Stimulated activated CD8-positive, alpha-beta memory T cell treated with anti-CD3 and anti-CD28 coated beads, Interleukin-12 subunit alpha, Interleukin-12 subunit beta, amount 100 ng/mL, for 1 hour (primary cell): ENCODE measurements around the gene KLHL35.
"Not testable (repeated sequence)": the region's sequence is repeated elsewhere in the genome, so short reads cannot be mapped to it uniquely, and the experiment has no call there.

Source experiments
- DNase-seq: peaks from one replicate; pipeline ENCODE4 v3.0.0-alpha.2; 2020; ENCODE audit warnings: low read depth

KLHL35 gene

GRCh38 chr11:75422248-75423231, 10.5 kb downstream of the KLHL35 start:
- DNase-seq = no peak

DNA sequence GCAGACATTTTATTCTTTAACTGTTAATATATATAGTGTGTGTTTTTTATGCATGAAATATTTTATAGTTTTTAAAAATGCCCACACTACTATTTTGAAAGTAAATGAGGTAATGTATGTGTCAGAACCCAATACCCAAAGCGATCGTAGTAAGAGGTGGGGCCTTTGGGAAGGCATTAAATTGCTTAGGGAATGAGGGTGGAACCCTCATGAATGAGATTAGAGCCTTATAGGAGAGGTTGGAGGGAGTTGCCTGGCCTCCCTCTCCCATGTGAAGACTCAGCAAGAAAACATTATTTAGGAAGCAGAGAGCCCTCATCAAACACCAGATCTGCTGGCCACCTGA, 11.1 kb downstream of the KLHL35 start:
- DNase-seq = no peak

DNA sequence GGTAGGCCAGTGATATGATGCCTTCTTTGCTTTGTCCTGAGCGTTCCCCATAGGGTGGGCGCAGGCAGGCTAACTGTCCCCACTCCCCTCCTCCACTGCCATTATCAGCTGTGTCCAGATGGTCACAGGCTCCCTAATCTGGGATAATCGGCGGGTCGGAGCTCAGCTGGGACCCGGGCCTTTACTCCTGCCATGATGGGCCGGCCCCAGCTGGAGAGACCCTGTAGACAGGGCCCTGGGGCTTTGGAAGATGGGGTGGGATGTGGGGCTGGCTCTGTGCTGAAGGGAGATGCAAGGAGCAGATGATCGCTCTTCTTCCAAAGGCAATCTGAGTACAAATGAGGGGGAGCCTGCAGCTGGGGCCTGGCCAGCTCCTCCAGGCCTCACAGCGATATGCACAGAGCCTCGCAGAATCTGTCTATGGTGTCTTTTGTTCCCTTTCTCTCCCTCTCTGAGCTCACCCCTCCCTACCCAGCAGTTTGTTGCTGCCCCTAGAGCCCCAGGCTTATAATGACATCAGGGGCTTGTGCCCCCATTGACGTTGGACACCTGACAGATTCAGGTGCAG, 11.9 kb downstream of the KLHL35 start:
- DNase-seq = no peak

DNA sequence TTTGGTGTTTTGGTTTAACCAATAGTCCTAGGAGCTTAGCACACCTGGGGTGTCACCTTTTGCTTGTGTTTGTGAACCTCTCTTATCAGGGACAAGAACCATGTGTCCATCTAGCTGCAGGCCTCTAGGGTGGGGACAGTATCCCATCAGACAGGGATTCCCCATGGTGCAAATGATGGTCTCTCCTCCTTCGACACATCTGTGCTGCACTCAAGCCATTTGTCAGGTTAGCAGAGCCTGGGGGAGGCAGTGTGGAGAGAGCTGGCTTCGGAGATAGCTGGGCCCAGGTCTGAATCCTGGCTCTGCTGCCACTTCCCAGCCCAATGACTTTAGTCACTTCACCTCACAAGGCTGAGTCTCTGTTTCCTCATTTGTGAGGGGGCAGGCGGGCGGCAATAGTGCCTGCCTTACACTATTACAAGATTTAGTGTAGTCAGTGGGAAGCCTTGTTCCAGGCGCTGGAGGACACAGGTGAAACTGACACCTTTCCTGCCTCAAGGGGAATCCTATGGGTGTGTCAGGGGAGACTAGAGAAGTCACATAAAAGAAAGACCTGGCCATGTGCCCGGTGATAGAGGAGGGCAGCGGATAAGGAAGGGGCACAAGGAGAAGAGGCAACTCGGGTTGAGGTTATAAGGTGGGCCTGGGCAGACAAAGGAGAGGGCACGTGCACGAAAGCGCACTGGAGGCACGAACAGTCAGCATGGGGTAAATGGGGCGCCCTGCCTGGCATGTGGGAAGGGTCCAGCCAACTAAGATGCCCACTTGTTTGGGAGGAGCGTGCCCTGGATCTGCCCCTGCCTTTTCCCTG, 12.6 kb downstream of the KLHL35 start:
- DNase-seq = no peak

GRCh38 chr11:75413864-75414263, 19.1 kb downstream of the KLHL35 start:
- DNase-seq = no peak

- not testable (repeated sequence) for DNase-seq
Observed at GRCh38 chr11:75413146-75413545, 19.9 kb downstream of the KLHL35 start.

DNA sequence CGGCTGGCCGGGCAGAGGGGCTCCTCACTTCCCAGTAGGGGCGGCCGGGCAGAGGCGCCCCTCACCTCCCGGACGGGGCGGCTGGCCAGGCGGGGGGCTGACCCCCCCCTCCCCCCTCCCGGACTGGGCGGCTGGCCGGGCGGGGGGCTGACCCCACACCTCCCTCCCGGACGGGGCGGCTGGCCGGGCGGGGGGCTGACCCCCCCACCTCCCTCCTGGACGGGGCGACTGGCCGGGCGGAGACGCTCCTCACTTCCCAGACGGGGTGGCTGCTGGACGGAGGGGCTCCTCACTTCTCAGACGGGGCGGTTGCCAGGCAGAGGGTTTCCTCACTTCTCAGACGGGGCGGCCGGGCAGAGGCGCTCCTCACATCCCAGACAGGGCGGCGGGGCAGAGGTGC, 23.0 kb downstream of the KLHL35 start:
- DNase-seq = not testable (repeated sequence)

- no peak for DNase-seq
Observed at GRCh38 chr11:75408957-75409219, 24.1 kb downstream of the KLHL35 start.

DNA sequence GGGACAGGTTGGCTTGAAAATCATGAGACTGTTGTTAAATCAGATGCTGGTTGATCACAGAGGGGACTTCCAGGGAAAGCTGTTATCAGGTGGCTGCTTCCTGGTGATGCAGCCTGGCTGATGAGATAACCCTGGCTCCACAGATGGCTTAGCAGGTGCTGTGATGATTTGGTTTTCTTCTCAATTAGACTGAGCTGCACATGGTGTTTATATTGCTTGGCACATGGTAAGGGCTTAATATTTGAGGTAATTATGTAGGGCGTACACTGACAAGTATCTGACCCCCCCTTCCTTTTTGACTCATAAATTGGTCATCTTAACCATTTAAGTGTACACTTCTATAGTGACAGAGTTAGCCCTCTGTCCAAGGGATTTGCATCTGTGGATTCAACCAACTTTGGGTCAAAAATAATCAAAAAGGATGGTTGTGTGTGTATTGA, 26.6 kb downstream of the KLHL35 start:
- no peak for DNase-seq

- no peak for DNase-seq
Observed at GRCh38 chr11:75403983-75404658, 28.9 kb downstream of the KLHL35 start.

DNA sequence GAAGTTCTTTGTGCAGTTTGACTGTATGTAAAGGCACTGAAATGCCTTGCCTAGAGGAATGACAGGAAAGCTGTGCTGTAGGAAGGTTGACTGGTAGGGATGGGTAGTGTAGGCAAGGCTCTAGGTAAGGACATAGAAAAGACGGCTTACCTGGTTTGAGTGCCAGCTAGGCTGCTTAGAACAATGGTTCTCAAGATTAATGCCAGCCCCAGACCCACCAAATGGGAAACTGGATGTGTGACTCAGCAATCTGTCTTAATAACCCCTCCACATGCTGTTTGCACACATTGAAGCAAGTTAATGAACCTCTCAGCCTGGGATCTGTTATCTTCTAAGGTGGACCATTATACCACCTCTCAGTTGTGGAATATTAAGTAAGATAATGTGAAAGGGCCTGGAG, 30.0 kb downstream of the KLHL35 start:
- DNase-seq = no peak

DNA sequence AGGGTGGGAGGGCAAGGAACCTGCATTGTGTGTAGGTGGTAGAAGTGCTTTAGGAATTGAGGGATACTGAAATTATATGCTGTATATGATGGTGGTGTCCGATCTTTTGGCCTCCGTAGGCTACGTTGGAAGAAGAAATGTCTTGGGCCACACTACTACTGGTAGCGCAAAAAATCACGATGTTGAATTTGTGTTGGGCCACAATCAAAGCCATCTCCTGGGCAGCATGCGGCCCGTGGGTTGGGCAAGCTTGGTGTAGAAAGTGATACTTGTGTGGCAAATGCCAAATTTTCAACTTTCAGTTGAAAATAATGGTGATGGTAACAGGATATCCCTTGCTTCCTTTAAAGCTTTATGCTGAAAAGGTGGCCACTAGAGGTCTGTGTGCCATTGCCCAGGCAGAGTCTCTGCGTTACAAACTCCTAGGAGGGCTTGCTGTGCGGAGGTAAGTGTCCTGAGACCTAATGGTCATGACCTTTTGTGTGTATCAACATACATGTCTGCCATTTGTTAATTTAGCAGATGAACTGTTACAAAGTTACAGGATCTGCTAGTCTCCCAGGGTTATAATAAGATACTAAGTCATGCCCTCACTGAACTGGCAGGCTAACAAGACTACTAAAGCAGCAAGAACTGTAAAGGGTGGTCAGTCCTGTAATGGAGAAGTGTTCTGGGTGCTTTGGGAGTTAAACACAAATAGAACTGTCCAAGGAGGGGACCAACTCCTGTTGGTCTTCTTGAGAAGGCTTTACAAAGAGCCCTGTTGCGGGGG, 30.8 kb downstream of the KLHL35 start:
- no peak for DNase-seq

DNA sequence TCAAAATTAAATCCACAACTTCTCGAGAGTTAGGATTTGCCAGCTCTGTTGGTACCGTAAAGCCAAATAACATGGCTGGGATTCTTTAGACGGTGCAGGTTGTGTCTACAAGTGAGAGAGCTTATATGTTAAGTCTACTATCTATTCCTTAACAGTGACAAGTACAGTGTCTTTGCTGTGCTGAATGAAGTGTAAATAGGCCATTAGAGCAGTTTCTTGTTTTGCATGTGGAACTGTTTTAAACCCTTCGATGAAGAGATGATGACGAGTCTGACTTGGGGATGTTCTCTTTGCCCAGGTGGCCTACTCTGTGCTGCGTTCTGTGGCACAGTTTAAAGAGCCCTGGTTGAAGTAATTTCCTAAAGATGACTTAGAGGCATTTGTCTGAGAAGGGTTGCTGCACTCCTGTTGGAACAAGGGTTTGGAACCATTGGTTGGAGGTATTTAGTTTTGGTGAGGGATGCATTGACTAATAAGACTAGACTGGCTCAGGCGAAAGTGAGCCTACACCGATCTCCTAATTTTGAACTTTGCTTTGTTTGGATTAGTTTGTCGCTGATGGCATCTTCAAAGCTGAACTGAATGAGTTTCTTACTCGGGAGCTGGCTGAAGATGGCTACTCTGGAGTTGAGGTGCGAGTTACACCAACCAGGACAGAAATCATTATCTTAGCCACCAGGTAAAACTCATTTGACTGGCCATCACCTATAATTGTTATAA, 32.7 kb downstream of the KLHL35 start:
- DNase-seq = no peak

- DNase-seq = peak; percentile 81
Observed at GRCh38 chr11:75399344-75400145, 33.5 kb downstream of the KLHL35 start, which contains the start of gene RPS3. TSS of gene RPS3 (plus strand) at chr11:75399518. CDS start at chr11:75399548, 30 bp downstream.

GRCh38 chr11:75398906-75399305, 34.1 kb downstream of the KLHL35 start:
- no peak for DNase-seq

GRCh38 chr11:75394085-75394840, 38.7 kb downstream of the KLHL35 start:
- no peak for DNase-seq

DNA sequence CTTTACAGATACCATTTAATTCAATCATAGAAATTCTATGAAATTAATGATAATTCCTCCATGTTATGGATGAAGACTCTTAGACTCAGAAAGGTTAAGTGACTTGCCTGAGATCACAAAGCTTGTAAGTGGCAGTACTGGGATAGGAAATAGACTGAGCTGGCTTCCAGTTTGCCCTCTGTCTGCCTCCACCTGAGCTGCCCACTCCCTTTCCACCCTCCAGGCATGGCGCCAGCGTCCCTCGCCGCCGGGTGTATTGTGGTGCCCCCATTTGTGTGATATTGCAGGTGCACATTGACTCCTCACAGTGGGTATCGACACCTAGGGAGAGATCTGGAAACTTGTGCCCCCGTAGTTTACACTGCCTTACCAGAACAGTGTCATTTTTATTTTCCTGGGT, 43.1 kb downstream of the KLHL35 start:
- no peak for DNase-seq

DNA sequence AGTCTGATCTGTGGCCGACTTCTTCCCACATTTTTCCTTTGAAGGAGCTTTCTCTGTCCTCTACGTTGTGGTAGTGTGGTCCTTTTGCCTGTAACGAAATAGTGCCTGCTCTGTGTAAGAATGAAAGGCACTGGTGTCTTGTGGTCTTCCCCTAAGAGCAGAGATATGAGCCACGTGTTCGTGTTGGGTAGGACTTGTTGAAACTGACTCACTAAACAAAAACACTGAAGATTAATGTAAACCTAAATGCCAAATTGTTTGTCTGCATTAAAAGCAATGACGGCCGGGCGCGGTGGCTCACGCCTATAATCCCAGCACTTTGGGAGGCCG, 43.8 kb downstream of the KLHL35 start:
- no peak for DNase-seq
